DND-41 (cell line): ENCODE measurements around the gene NDUFA3.

Source experiments
- ATAC-seq: fragments of 200-7000 bp; cut with Tn5 transposase; 3 replicates; pipeline ENCODE4 v1.9.1; 2021; ENCODE audit warnings: low read depth; ENCODE audit not compliant: insufficient read depth
- DNase-seq: peaks from one replicate; pipeline ENCODE4 v3.0.0-alpha.2; 2020
- H2AFZ ChIP-seq: 2 replicates; pipeline ENCODE4 v1.6.0; 2012; ENCODE audit warnings: low read depth, low read length
- H3K27ac ChIP-seq: 2 replicates; pipeline ENCODE4 v1.5.1; 2012; ENCODE audit warnings: low read length, inconsistent platforms
- H3K27me3 ChIP-seq: fragments of 200-600 bp; sonication (generic); 2 replicates; pipeline ENCODE4 v1.6.0; 2012; ENCODE audit warnings: low read length, mild to moderate bottlenecking, inconsistent platforms; ENCODE audit not compliant: insufficient read depth, poor library complexity
- H3K36me3 ChIP-seq: 2 replicates; pipeline ENCODE4 v1.5.1; 2012; ENCODE audit warnings: low read length, inconsistent platforms; ENCODE audit not compliant: insufficient read depth
- H3K4me1 ChIP-seq: 2 replicates; pipeline ENCODE4 v1.5.1; 2012; ENCODE audit warnings: mild to moderate bottlenecking, low read length; ENCODE audit not compliant: insufficient read depth
- H3K4me2 ChIP-seq: 2 replicates; pipeline ENCODE4 v1.6.0; 2012; ENCODE audit warnings: mild to moderate bottlenecking, moderate library complexity, low read length, inconsistent platforms; ENCODE audit not compliant: insufficient read depth
- H3K4me3 ChIP-seq, 2 experiments: fragments of 200-600 bp in 1 of 2; shearing (Covaris generic) in 1 of 2; 2 replicates each; pipeline ENCODE4 v1.5.1; 2012 to 2016; ENCODE audit warnings: inconsistent platforms in 2 of 2, low read length in 2 of 2, mild to moderate bottlenecking in 2 of 2, low read depth in 1 of 2, moderate library complexity in 1 of 2
- H3K79me2 ChIP-seq: 2 replicates; pipeline ENCODE4 v1.6.0; 2012; ENCODE audit warnings: low read length, inconsistent platforms; ENCODE audit not compliant: insufficient read depth
- H3K9ac ChIP-seq: 2 replicates; pipeline ENCODE4 v1.6.0; 2012; ENCODE audit warnings: low read depth, mild to moderate bottlenecking, inconsistent platforms, low read length, moderate library complexity
- H3K9me3 ChIP-seq: 2 replicates; pipeline ENCODE4 v1.5.1; 2012; ENCODE audit warnings: low read length, moderate library complexity, mild to moderate bottlenecking, inconsistent platforms; ENCODE audit not compliant: insufficient read depth, severe bottlenecking
- H4K20me1 ChIP-seq: 2 replicates; pipeline ENCODE4 v1.6.0; 2012; ENCODE audit warnings: low read length; ENCODE audit not compliant: insufficient read depth
- CTCF ChIP-seq: IDR thresholded peaks from 2 replicates; pipeline ENCODE4 v1.5.1; 2012; ENCODE audit warnings: borderline replicate concordance, low read length, moderate library complexity, mild to moderate bottlenecking; ENCODE audit not compliant: poor library complexity, severe bottlenecking; ENCODE audit errors: extremely low read depth
- EZH2 ChIP-seq: IDR thresholded peaks from 3 replicates; pipeline ENCODE4 v1.6.1; 2012; ENCODE audit warnings: borderline replicate concordance, low read depth, mild to moderate bottlenecking, moderate library complexity, low read length, inconsistent platforms; ENCODE audit not compliant: severe bottlenecking

The NDUFA3 gene

GRCh38 chr19:54105796-54106195, 3.1 kb downstream of the NDUFA3 start:
- TF ChIP-seq EZH2 (no peak), CTCF (no peak)
- H3K4me2 ChIP-seq, result no peak overlapping the region; the same call in 1 of the 2 replicates
- H3K4me1 ChIP-seq, result peaks cover 28% of the 10 kb centered on the region
- H4K20me1 ChIP-seq, result peaks cover 27% of the 10 kb centered on the region
- H3K9ac ChIP-seq, result no peak overlapping the region
- no peaks in the 10 kb centered on the region for H3K27me3 ChIP-seq
- H3K79me2 ChIP-seq, result peaks cover 62% of the 10 kb centered on the region
- H3K27ac ChIP-seq, result no peak overlapping the region
- DNase-seq (no peak), ATAC-seq (no peak)
- H3K4me3 ChIP-seq, result no peak overlapping the region
- no peaks in the 10 kb centered on the region for H3K9me3 ChIP-seq
- H2AFZ ChIP-seq, result no peak overlapping the region
- H3K36me3 ChIP-seq, result peaks cover 58% of the 10 kb centered on the region

GRCh38 chr19:54106716-54107115, 4.1 kb downstream of the NDUFA3 start:
- ATAC-seq (no peak), DNase-seq (no peak)
- peaks cover 67% of the 10 kb centered on the region for H3K79me2 ChIP-seq
- no peaks in the 10 kb centered on the region for H3K27me3 ChIP-seq
- H2AFZ ChIP-seq, result no peak overlapping the region
- no peak for TF ChIP-seq CTCF
- TF ChIP-seq EZH2, result no peak
- no peak overlapping the region for H3K4me2 ChIP-seq
- H3K36me3 ChIP-seq, result peaks cover 62% of the 10 kb centered on the region
- H3K4me1 ChIP-seq, result peaks cover 28% of the 10 kb centered on the region
- no peak overlapping the region for H3K9ac ChIP-seq
- H3K4me3 ChIP-seq, result no peak overlapping the region
- H4K20me1 ChIP-seq, result peaks cover 30% of the 10 kb centered on the region
- H3K27ac ChIP-seq, result no peak overlapping the region
- H3K9me3 ChIP-seq, result no peaks in the 10 kb centered on the region

- DNase-seq, result no peak
- no peak for ATAC-seq
- Histone ChIP-seq H4K20me1 (peaks cover 30% of the 10 kb centered on the region), H3K27ac (no peak overlapping the region), H3K4me1 (peaks cover 22% of the 10 kb centered on the region), H3K9me3 (no peaks in the 10 kb centered on the region), H3K4me2 (no peak overlapping the region), H3K9ac (no peak overlapping the region), H3K27me3 (no peaks in the 10 kb centered on the region), H3K4me3 (no peak overlapping the region), H3K79me2 (peaks cover 73% of the 10 kb centered on the region), H2AFZ (no peak overlapping the region), H3K36me3 (peaks cover 66% of the 10 kb centered on the region)
- TF ChIP-seq CTCF (no peak), EZH2 (no peak)
Observed at GRCh38 chr19:54107876-54108490, 5.3 kb downstream of the NDUFA3 start.
